ENCODE data around the gene NOX4. TPM values are rescaled to one million over a fixed set of nuclear protein-coding genes. Genes with fewer than 3 reads are reported as not detected.

Gene NOX4
- total RNA-seq, 1 experiment from 2014 or later: not detected

GRCh38 chr11:89477175-89477574 is 14.0 kb downstream of the NOX4 start:
- no peak for DNase-seq
- Histone ChIP-seq H3K9me3 (ENCODE audit: insufficient read depth, low read depth) (no peaks in the 10 kb centered on the region), H3K4me2 (no peak overlapping the region), H3K36me3 (ENCODE audit: low read depth) (no peaks in the 10 kb centered on the region), H4K20me1 (ENCODE audit: insufficient read depth) (no peaks in the 10 kb centered on the region), H3K27ac (no peak overlapping the region), H3K79me2 (ENCODE audit: low read depth) (no peaks in the 10 kb centered on the region), H2AFZ (no peak overlapping the region), H3K4me3 (no peak overlapping the region), H3F3A (ENCODE audit: insufficient read depth, low read depth) (no peaks in the 10 kb centered on the region), H3K9me2 (ENCODE audit: insufficient read depth) (no peaks in the 10 kb centered on the region; the same call in 1 of the 2 replicates), H3K27me3 (ENCODE audit: insufficient read depth, low read depth) (no peaks in the 10 kb centered on the region), H3K4me1 (replicated peaks; ENCODE audit: insufficient read depth) (no peaks in the 10 kb centered on the region)
- POLR2A ChIA-PET (ENCODE audit: unreplicated experiment): no interaction called here
- BruUV-seq (replicated peaks): no TSS peak
- intact Hi-C loops (cut with micrococcal nuclease; ENCODE audit: unreplicated experiment): no loop called here
- TF ChIP-seq CTCF (conservative IDR thresholded peaks at IDR 0.05) (no peak), EZH2 (IDR thresholded peaks at IDR 0.05; ENCODE audit: low read depth) (no peak)
- CTCF ChIA-PET: no interaction called here

- Histone ChIP-seq H3F3A (ENCODE audit: insufficient read depth, low read depth) (no peaks in the 10 kb centered on the region), H3K4me1 (replicated peaks; ENCODE audit: insufficient read depth) (no peaks in the 10 kb centered on the region), H3K27ac (no peak overlapping the region), H4K20me1 (ENCODE audit: insufficient read depth) (no peaks in the 10 kb centered on the region), H3K4me2 (no peak overlapping the region), H3K4me3 (no peak overlapping the region), H3K9me2 (ENCODE audit: insufficient read depth) (no peaks in the 10 kb centered on the region), H2AFZ (no peak overlapping the region), H3K79me2 (ENCODE audit: low read depth) (no peaks in the 10 kb centered on the region), H3K27me3 (ENCODE audit: insufficient read depth, low read depth) (no peaks in the 10 kb centered on the region), H3K36me3 (ENCODE audit: low read depth) (no peaks in the 10 kb centered on the region), H3K9me3 (ENCODE audit: insufficient read depth, low read depth) (no peaks in the 10 kb centered on the region)
- POLR2A ChIA-PET (ENCODE audit: unreplicated experiment): no interaction called here
- CTCF ChIA-PET: no interaction called here
- no peak for DNase-seq
- BruUV-seq (replicated peaks): no TSS peak
- intact Hi-C loops (cut with micrococcal nuclease; ENCODE audit: unreplicated experiment): no loop called here
- no peak for TF ChIP-seq CTCF (conservative IDR thresholded peaks at IDR 0.05)
These were observed 27.9 kb downstream of the NOX4 start for GRCh38 chr11:89463266-89463780.

GRCh38 chr11:89458716-89459115 is 32.5 kb downstream of the NOX4 start:
- Histone ChIP-seq H3K9me3 (ENCODE audit: insufficient read depth, low read depth) (no peaks in the 10 kb centered on the region), H3K4me2 (no peak overlapping the region), H3K36me3 (ENCODE audit: low read depth) (no peaks in the 10 kb centered on the region), H3K79me2 (ENCODE audit: low read depth) (no peaks in the 10 kb centered on the region), H3K4me1 (replicated peaks; ENCODE audit: insufficient read depth) (no peaks in the 10 kb centered on the region), H3K4me3 (no peak overlapping the region), H3K27me3 (ENCODE audit: insufficient read depth, low read depth) (no peaks in the 10 kb centered on the region), H2AFZ (no peak overlapping the region), H3F3A (ENCODE audit: insufficient read depth, low read depth) (no peaks in the 10 kb centered on the region), H3K9me2 (ENCODE audit: insufficient read depth) (no peaks in the 10 kb centered on the region), H4K20me1 (ENCODE audit: insufficient read depth) (no peaks in the 10 kb centered on the region), H3K27ac (no peak overlapping the region)
- ChIA-PET POLR2A (ENCODE audit: unreplicated experiment) (no interaction called here), CTCF (no interaction called here)
- no peak for DNase-seq
- TF ChIP-seq EZH2 (IDR thresholded peaks at IDR 0.05; ENCODE audit: low read depth) (no peak), CTCF (conservative IDR thresholded peaks at IDR 0.05) (no peak)
- intact Hi-C loops (cut with micrococcal nuclease; ENCODE audit: unreplicated experiment): no loop called here
- BruUV-seq (replicated peaks): no TSS peak

Measured in PC-9 (cell line).